ENCODE data around the gene ARHGEF12.

GRCh38 chr11:120538707-120539106 is 202.5 kb downstream of the ARHGEF12 start:
- TF ChIP-seq CTCF (IDR thresholded peaks at IDR 0.05) (no peak), POLR2A (IDR thresholded peaks at IDR 0.05) (no peak), EP300 (IDR thresholded peaks at IDR 0.05) (no peak), POLR2AphosphoS5 (IDR thresholded peaks at IDR 0.05) (no peak)

Data from sigmoid colon (tissue), 4 donors.